Endothelial cell of umbilical vein (primary cell): Measurements from ENCODE around the gene MUC2. TPM values are rescaled to one million over a fixed set of nuclear protein-coding genes. Genes with fewer than 3 reads are reported as not detected.

Source experiments
- BruUV-seq: library from RNA; stranded (reverse); fragments of 400-500 nt; replicated peaks from 2 replicates; lab custom pipeline; 2021; lab: Mats Ljungman, UMichigan
- CTCF ChIA-PET: fragments of 300-600, 350-600 bp; sonication (Branson Sonifier 250); formaldehyde crosslinking; loops from one replicate; lab custom pipeline; 2021; ENCODE audit warnings: antibody characterized with exemption, inconsistent platforms; lab: Charles Lee
- POLR2A ChIA-PET: fragments of 300-600, 350-600 bp; sonication (Branson Sonifier 250); formaldehyde crosslinking; loops from one replicate; lab custom pipeline; 2021; ENCODE audit warnings: antibody characterized with exemption, inconsistent platforms; lab: Charles Lee
- DNase-seq: peaks from one replicate; pipeline ENCODE4 v3.0.0-alpha.2; 2011; ENCODE audit warnings: low read depth, low spot score
- FAIRE-seq: peaks from 2 replicates; lab custom pipeline; 2011; peaks lifted over from hg19 to GRCh38; lab: Jason Lieb, UNC
- H2AFZ ChIP-seq: 2 replicates; pipeline ENCODE4 v1.6.0; 2012; ENCODE audit warnings: low read depth, low read length, control low read depth, inconsistent platforms
- H3K27ac ChIP-seq: 2 replicates; pipeline ENCODE4 v1.5.1; 2011; ENCODE audit warnings: low read depth, mild to moderate bottlenecking, control low read depth, low read length, moderate library complexity; ENCODE audit not compliant: insufficient read depth
- H3K27me3 ChIP-seq, 2 experiments: 2 replicates each; pipeline versions ENCODE4 v1.6.0 to v1.6.1; 2011; ENCODE audit warnings: low read length in 2 of 2, mixed read lengths in 1 of 2; ENCODE audit not compliant: control insufficient read depth in 2 of 2, insufficient read depth in 2 of 2
- H3K36me3 ChIP-seq, 2 experiments: 2 replicates in 1 of 2; 3 replicates in 1 of 2; pipeline ENCODE4 v1.5.1; 2011; ENCODE audit warnings: low read length in 2 of 2, mild to moderate bottlenecking in 1 of 2, moderate library complexity in 1 of 2; ENCODE audit not compliant: control insufficient read depth in 2 of 2, insufficient read depth in 2 of 2; ENCODE audit errors: extremely low read depth in 1 of 2
- H3K4me1 ChIP-seq: 3 replicates; pipeline ENCODE4 v1.5.1; 2011; ENCODE audit warnings: mild to moderate bottlenecking, low read length; ENCODE audit not compliant: control insufficient read depth, insufficient read depth; ENCODE audit errors: extremely low read depth
- H3K4me2 ChIP-seq: 2 replicates; pipeline ENCODE4 v1.6.1; 2011; ENCODE audit warnings: low read length, control low read depth, mixed read lengths; ENCODE audit not compliant: insufficient read depth
- H3K4me3 ChIP-seq, 3 experiments: fragments of 200-600 bp in 1 of 3; sonication (generic), shearing (Covaris generic) in 1 of 3; replicated peaks in 1 of 3; 2 replicates each; pipeline ENCODE4 v1.5.1; 2011 to 2016; ENCODE audit warnings: control low read depth in 3 of 3, low read length in 3 of 3, mild to moderate bottlenecking in 2 of 3, inconsistent platforms in 1 of 3, low read depth in 1 of 3, moderate library complexity in 1 of 3; ENCODE audit not compliant: insufficient read depth in 1 of 3
- H3K79me2 ChIP-seq: 2 replicates; pipeline ENCODE4 v1.6.0; 2012; ENCODE audit warnings: low read length, inconsistent platforms; ENCODE audit not compliant: control insufficient read depth, insufficient read depth
- H3K9ac ChIP-seq: replicated peaks from 2 replicates; pipeline ENCODE3; 2011; ENCODE audit warnings: low read length, control low read depth; ENCODE audit not compliant: insufficient read depth; ENCODE audit errors: extremely low read depth
- H3K9me1 ChIP-seq: replicated peaks from 3 replicates; pipeline ENCODE4 v1.6.0; 2011; ENCODE audit warnings: mild to moderate bottlenecking, low read length; ENCODE audit not compliant: control insufficient read depth, insufficient read depth; ENCODE audit errors: extremely low read depth
- H3K9me3 ChIP-seq: replicated peaks from 2 replicates; pipeline ENCODE4 v1.5.1; 2012; ENCODE audit warnings: low read length, inconsistent platforms; ENCODE audit not compliant: control insufficient read depth, insufficient read depth
- H4K20me1 ChIP-seq: replicated peaks from 2 replicates; pipeline ENCODE3; 2011; ENCODE audit warnings: mild to moderate bottlenecking, low read length; ENCODE audit not compliant: control insufficient read depth, insufficient read depth; ENCODE audit errors: extremely low read depth
- EZH2 ChIP-seq: IDR thresholded peaks from 2 replicates; pipeline ENCODE4 v1.6.1; 2012; ENCODE audit warnings: borderline replicate concordance, low read depth, mild to moderate bottlenecking, moderate library complexity, low read length, inconsistent platforms; ENCODE audit not compliant: severe bottlenecking
- FOS ChIP-seq: IDR thresholded peaks from 2 replicates; pipeline ENCODE4 v1.6.1; 2011; ENCODE audit warnings: mild to moderate bottlenecking, low read length, moderate library complexity, borderline replicate concordance; ENCODE audit not compliant: insufficient read depth
- GATA2 ChIP-seq: IDR thresholded peaks from 2 replicates; pipeline ENCODE4 v1.7.0; 2011; ENCODE audit warnings: low read depth, mild to moderate bottlenecking, moderate library complexity, mixed read lengths, low read length; ENCODE audit not compliant: insufficient read length, insufficient read depth
- JUN ChIP-seq: IDR thresholded peaks from 2 replicates; pipeline ENCODE4 v1.6.1; 2011; ENCODE audit warnings: borderline replicate concordance, low read depth; ENCODE audit not compliant: insufficient read length, insufficient read depth
- MAX ChIP-seq: IDR thresholded peaks from 2 replicates; pipeline ENCODE4 v1.6.1; 2011; ENCODE audit not compliant: insufficient read depth, insufficient read length
- MYC ChIP-seq: IDR thresholded peaks from one replicate; pipeline ENCODE4 v1.6.1; 2011; ENCODE audit warnings: mild to moderate bottlenecking, low read depth, low read length
- POLR2A ChIP-seq: IDR thresholded peaks from 2 replicates; pipeline ENCODE4 v1.6.1; 2012; ENCODE audit warnings: low read depth, mild to moderate bottlenecking, control low read depth, low read length
- POLR2AphosphoS5 ChIP-seq: IDR thresholded peaks from 2 replicates; pipeline ENCODE4 v1.6.1; 2012; ENCODE audit warnings: low read depth, mild to moderate bottlenecking, control low read depth, low read length, moderate library complexity; ENCODE audit not compliant: insufficient read depth
- dilution Hi-C: fragments of 300-500 bp; cut with MboI; formaldehyde crosslinking; loops from one replicate; pipeline ENCODE4 v1.15.0; 2019; ENCODE audit warnings: low sequenced_read_pairs; ENCODE audit not compliant: extremely low pct_ligation_motif_present
- intact Hi-C: fragments of 100-400 bp; cut with micrococcal nuclease; formaldehyde crosslinking; loops from one replicate; pipeline ENCODE4 v1.10.0; 2022
- polyA plus RNA-seq, 4 experiments: library from polyadenylated mRNA; depleted of rRNA in 3 of 4; stranded (reverse) in 3 of 4; unstranded in 1 of 4; fragments of >200 nt; gene quantifications; 2 replicates each; pipeline versions ENCODE4 v1.2.1 to v1.2.3, GENCODE V29; 2011 to 2012; ENCODE audit warnings: missing spikeins in 1 of 4
- total RNA-seq: library from RNA; stranded (reverse); gene quantifications from 2 replicates; pipeline ENCODE4 v1.2.3, GENCODE V29; 2021
- TF ChIP-seq, protein P1 (sequence below), 2 donors: IDR thresholded peaks; 1 replicate in 1 of 2; 2 replicates in 1 of 2; pipeline ENCODE4 v1.5.1; 2011; ENCODE audit warnings: low read length in 2 of 2, mild to moderate bottlenecking in 2 of 2, moderate library complexity in 2 of 2, control low read depth in 1 of 2, inconsistent platforms in 1 of 2, low read depth in 1 of 2; ENCODE audit not compliant: insufficient read depth in 1 of 2; ENCODE audit errors: extremely low read depth in 1 of 2

The MUC2 gene
- total and polyA plus RNA-seq, 2 donors (not counting 3 experiments of a cell fraction or from before 2014, with no cell fraction given), result not detected

DNA sequence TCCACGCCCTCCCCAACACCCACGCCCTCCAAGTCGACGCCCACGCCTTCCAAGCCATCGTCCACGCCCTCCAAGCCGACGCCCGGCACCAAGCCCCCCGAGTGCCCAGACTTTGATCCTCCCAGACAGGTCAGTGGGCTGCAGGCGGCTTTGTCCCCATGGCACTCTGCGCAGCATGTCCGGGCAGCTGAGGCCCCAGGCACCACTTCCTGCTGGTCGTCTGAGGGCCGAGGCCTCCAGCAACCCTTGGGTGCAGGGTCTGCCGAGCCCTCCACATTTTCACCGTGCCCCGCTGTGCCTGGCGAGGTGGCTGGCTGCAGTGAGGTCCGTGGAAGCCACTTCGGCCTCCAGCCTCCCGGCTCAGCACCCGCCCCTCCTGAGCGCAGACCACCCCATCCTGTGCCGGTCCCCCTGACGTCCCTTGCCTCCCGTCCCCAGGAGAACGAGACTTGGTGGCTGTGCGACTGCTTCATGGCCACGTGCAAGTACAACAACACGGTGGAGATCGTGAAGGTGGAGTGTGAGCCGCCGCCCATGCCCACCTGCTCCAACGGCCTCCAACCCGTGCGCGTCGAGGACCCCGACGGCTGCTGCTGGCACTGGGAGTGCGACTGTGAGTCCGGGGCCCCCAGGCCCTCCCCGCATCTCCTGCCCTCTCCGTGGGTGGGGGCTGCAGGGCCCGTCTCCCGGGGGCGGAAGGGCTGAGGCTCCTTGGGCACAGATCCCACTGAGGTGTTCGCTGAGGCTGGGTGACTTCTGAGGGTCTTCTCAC is 26.8 kb downstream of the MUC2 start:
- CTCF ChIA-PET, result no interaction called here
- FAIRE-seq, result no peak
- Histone ChIP-seq H3K4me3 (no peak overlapping the region), H3K9ac (no peak overlapping the region), H3K27ac (no peak overlapping the region), H3K79me2 (no peaks in the 10 kb centered on the region), H3K4me1 (no peaks in the 10 kb centered on the region), H3K27me3 (no peaks in the 10 kb centered on the region), H2AFZ (no peak overlapping the region), H4K20me1 (no peaks in the 10 kb centered on the region), H3K9me1 (no peaks in the 10 kb centered on the region), H3K36me3 (no peaks in the 10 kb centered on the region), H3K9me3 (no peaks in the 10 kb centered on the region), H3K4me2 (no peak overlapping the region)
- no peak for DNase-seq
- TF ChIP-seq JUN (no peak), MYC (no peak), POLR2A (no peak), GATA2 (no peak), POLR2AphosphoS5 (no peak), MAX (no peak), EZH2 (no peak), FOS (no peak)
- TF ChIP-seq, protein P1, sequence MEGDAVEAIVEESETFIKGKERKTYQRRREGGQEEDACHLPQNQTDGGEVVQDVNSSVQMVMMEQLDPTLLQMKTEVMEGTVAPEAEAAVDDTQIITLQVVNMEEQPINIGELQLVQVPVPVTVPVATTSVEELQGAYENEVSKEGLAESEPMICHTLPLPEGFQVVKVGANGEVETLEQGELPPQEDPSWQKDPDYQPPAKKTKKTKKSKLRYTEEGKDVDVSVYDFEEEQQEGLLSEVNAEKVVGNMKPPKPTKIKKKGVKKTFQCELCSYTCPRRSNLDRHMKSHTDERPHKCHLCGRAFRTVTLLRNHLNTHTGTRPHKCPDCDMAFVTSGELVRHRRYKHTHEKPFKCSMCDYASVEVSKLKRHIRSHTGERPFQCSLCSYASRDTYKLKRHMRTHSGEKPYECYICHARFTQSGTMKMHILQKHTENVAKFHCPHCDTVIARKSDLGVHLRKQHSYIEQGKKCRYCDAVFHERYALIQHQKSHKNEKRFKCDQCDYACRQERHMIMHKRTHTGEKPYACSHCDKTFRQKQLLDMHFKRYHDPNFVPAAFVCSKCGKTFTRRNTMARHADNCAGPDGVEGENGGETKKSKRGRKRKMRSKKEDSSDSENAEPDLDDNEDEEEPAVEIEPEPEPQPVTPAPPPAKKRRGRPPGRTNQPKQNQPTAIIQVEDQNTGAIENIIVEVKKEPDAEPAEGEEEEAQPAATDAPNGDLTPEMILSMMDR (IDR thresholded peaks at IDR 0.05; ENCODE audit: extremely low read depth in 1 of 2, insufficient read depth in 1 of 2, low read depth in 1 of 2, low read length in 2 of 2), result no peak
- POLR2A ChIA-PET, result no interaction called here
- intact Hi-C loops, result no loop called here
- dilution Hi-C loops, result no loop called here
- no TSS peak for BruUV-seq
